Caco-2 (cell line): ENCODE results near the gene TRIO. TPM values are rescaled to one million over a fixed set of nuclear protein-coding genes. Genes with fewer than 3 reads are reported as not detected.

ENCODE experiments used
- BruUV-seq: library from RNA; stranded (reverse); fragments of 400-500 nt; replicated peaks from 2 replicates; lab custom pipeline; 2021; lab: Mats Ljungman, UMichigan
- CTCF ChIA-PET: fragments of 300-600 bp; sonication (Branson Sonifier 250); formaldehyde crosslinking; loops from one replicate; lab custom pipeline; 2022; ENCODE audit warnings: antibody characterized with exemption; lab: Charles Lee
- POLR2A ChIA-PET: fragments of 300-600 bp; sonication (Branson Sonifier 250); formaldehyde crosslinking; loops from one replicate; lab custom pipeline; 2022; ENCODE audit warnings: antibody characterized with exemption; lab: Charles Lee
- DNase-seq, 2 experiments: peaks; one replicate each; pipeline versions ENCODE4 v3.0.0 to v3.0.0-alpha.2; 2020 to 2022
- H3K27me3 ChIP-seq: replicated peaks from 2 replicates; pipeline ENCODE4 v1.6.0; 2011; ENCODE audit warnings: low read length; ENCODE audit not compliant: control insufficient read depth, insufficient read depth
- H3K36me3 ChIP-seq: 2 replicates; pipeline ENCODE4 v1.5.1; 2011; ENCODE audit warnings: low read length; ENCODE audit not compliant: control insufficient read depth, insufficient read depth
- H3K4me1 ChIP-seq: fragments of 250-450 bp; sonication (Bioruptor Pico); 2 replicates; pipeline ENCODE4 v1.5.1; 2020; ENCODE audit warnings: mild to moderate bottlenecking
- H3K4me3 ChIP-seq: 2 replicates; pipeline ENCODE4 v1.5.1; 2011; ENCODE audit warnings: low read depth, mild to moderate bottlenecking, control low read depth, low read length
- H3K9me3 ChIP-seq: fragments of 250-450 bp; sonication (Bioruptor Pico); 2 replicates; pipeline ENCODE4 v1.5.1; 2020; ENCODE audit warnings: mild to moderate bottlenecking, moderate library complexity
- H3K27ac Mint-ChIP-seq: one replicate; pipeline ENCODE4 v1.8.0; 2022; ENCODE audit warnings: mixed read lengths; ENCODE audit not compliant: unreplicated experiment
- H3K27me3 Mint-ChIP-seq: one replicate; pipeline ENCODE4 v1.8.0; 2022; ENCODE audit warnings: mixed read lengths; ENCODE audit not compliant: insufficient read depth, unreplicated experiment
- H3K36me3 Mint-ChIP-seq: one replicate; pipeline ENCODE4 v1.8.0; 2022; ENCODE audit warnings: mild to moderate bottlenecking, mixed read lengths; ENCODE audit not compliant: insufficient read depth, unreplicated experiment
- H3K4me1 Mint-ChIP-seq: one replicate; pipeline ENCODE4 v1.8.0; 2022; ENCODE audit warnings: low read depth, mixed read lengths; ENCODE audit not compliant: unreplicated experiment
- H3K4me3 Mint-ChIP-seq: one replicate; pipeline ENCODE4 v1.8.0; 2022; ENCODE audit warnings: mild to moderate bottlenecking, moderate library complexity, mixed read lengths; ENCODE audit not compliant: unreplicated experiment
- H3K9me3 Mint-ChIP-seq: one replicate; pipeline ENCODE4 v1.8.0; 2022; ENCODE audit warnings: mixed read lengths; ENCODE audit not compliant: unreplicated experiment
- CTCF ChIP-seq, 2 experiments: fragments of 200-600 bp in 1 of 2; IDR thresholded peaks; 1 replicate in 1 of 2; 2 replicates in 1 of 2; pipeline versions ENCODE4 v1.5.1 to v1.8.0; 2011 to 2022; ENCODE audit warnings: antibody characterized with exemption in 1 of 2, control low read depth in 1 of 2, inconsistent platforms in 1 of 2, low read depth in 1 of 2, low read length in 1 of 2, mild to moderate bottlenecking in 1 of 2, moderate library complexity in 1 of 2; ENCODE audit not compliant: insufficient read depth in 1 of 2, severe bottlenecking in 1 of 2, unreplicated experiment in 1 of 2
- intact Hi-C: fragments of 100-400 bp; cut with micrococcal nuclease; formaldehyde crosslinking; loops from one replicate; pipeline ENCODE4 v1.10.0; 2022; ENCODE audit not compliant: unreplicated experiment
- total RNA-seq: library from RNA; stranded (reverse); gene quantifications from 2 replicates; pipeline ENCODE4 v1.2.3, GENCODE V29; 2022

Gene TRIO
- total RNA-seq, 1 experiment from 2014 or later, result 92.0 TPM

GRCh38 chr5:14181299-14181968 lies 38.3 kb downstream of the TRIO start:
- CTCF ChIA-PET, result no interaction called here
- H3K4me1 ChIP-seq, result peaks cover 31% of the 10 kb centered on the region
- DNase-seq, result no peak
- H3K27ac Mint-ChIP-seq, result no peak overlapping the region
- no peak overlapping the region for H3K4me3 ChIP-seq
- no peak for TF ChIP-seq CTCF (IDR thresholded peaks at IDR 0.05; ENCODE audit: insufficient read depth in 1 of 2, low read depth in 1 of 2, low read length in 1 of 2, severe bottlenecking in 1 of 2, unreplicated experiment in 1 of 2)
- H3K9me3 Mint-ChIP-seq, result no peaks in the 10 kb centered on the region
- no TSS peak for BruUV-seq
- no peaks in the 10 kb centered on the region for H3K27me3 ChIP-seq
- H3K9me3 ChIP-seq, result no peaks in the 10 kb centered on the region
- intact Hi-C loops, result no loop called here
- peaks cover 10% of the 10 kb centered on the region for H3K4me1 Mint-ChIP-seq
- H3K36me3 ChIP-seq, result no peaks in the 10 kb centered on the region
- POLR2A ChIA-PET, result no interaction called here
- no peaks in the 10 kb centered on the region for H3K27me3 Mint-ChIP-seq
- no peaks in the 10 kb centered on the region for H3K36me3 Mint-ChIP-seq
- H3K4me3 Mint-ChIP-seq, result no peak overlapping the region

- POLR2A ChIA-PET, result no interaction called here
Measured at GRCh38 chr5:14182761-14183160, 39.6 kb downstream of the TRIO start.

GRCh38 chr5:14183187-14183939 lies 40.2 kb downstream of the TRIO start:
- no TSS peak for BruUV-seq
- ChIA-PET CTCF (no interaction called here), POLR2A (no interaction called here)
- no peaks in the 10 kb centered on the region for H3K9me3 Mint-ChIP-seq
- no peaks in the 10 kb centered on the region for H3K27me3 Mint-ChIP-seq
- Histone ChIP-seq H3K27me3 (no peaks in the 10 kb centered on the region), H3K4me1 (peaks cover 20% of the 10 kb centered on the region), H3K4me3 (no peak overlapping the region), H3K36me3 (no peaks in the 10 kb centered on the region), H3K9me3 (no peaks in the 10 kb centered on the region)
- no peaks in the 10 kb centered on the region for H3K36me3 Mint-ChIP-seq
- H3K4me1 Mint-ChIP-seq, result peaks cover 10% of the 10 kb centered on the region
- no peak for TF ChIP-seq CTCF (IDR thresholded peaks at IDR 0.05; ENCODE audit: insufficient read depth in 1 of 2, low read depth in 1 of 2, low read length in 1 of 2, severe bottlenecking in 1 of 2, unreplicated experiment in 1 of 2)
- intact Hi-C loops, result no loop called here
- H3K4me3 Mint-ChIP-seq, result no peak overlapping the region
- H3K27ac Mint-ChIP-seq, result no peak overlapping the region
- no peak for DNase-seq

More at GRCh38 chr5:14182761-14183160, 39.6 kb downstream of the TRIO start:
- H3K4me3 ChIP-seq, result no peak overlapping the region
- no peaks in the 10 kb centered on the region for H3K9me3 ChIP-seq
- BruUV-seq, result no TSS peak
- intact Hi-C loops, result no loop called here
- H3K27ac Mint-ChIP-seq, result no peak overlapping the region
- no peaks in the 10 kb centered on the region for H3K9me3 Mint-ChIP-seq
- TF ChIP-seq CTCF (IDR thresholded peaks at IDR 0.05; ENCODE audit: insufficient read depth in 1 of 2, low read depth in 1 of 2, low read length in 1 of 2, severe bottlenecking in 1 of 2, unreplicated experiment in 1 of 2), result no peak
- H3K27me3 Mint-ChIP-seq, result no peaks in the 10 kb centered on the region
- H3K36me3 Mint-ChIP-seq, result no peaks in the 10 kb centered on the region
- no peaks in the 10 kb centered on the region for H3K36me3 ChIP-seq
- CTCF ChIA-PET, result no interaction called here
- H3K4me1 ChIP-seq, result peaks cover 26% of the 10 kb centered on the region
- H3K4me3 Mint-ChIP-seq, result no peak overlapping the region
- no peaks in the 10 kb centered on the region for H3K27me3 ChIP-seq
- peaks cover 14% of the 10 kb centered on the region for H3K4me1 Mint-ChIP-seq
- DNase-seq, result no peak
